ENCODE results near the gene KRT78. TPM values are rescaled to one million over a fixed set of nuclear protein-coding genes. Genes with fewer than 3 reads are reported as not detected.

Gene KRT78
- total RNA-seq, 1 experiment from 2014 or later: not detected

GRCh38 chr12:52798003-52798670, 50.7 kb downstream of the KRT78 start:
- H3K27me3 Mint-ChIP-seq (ENCODE audit: low read depth): no peaks in the 10 kb centered on the region; the same call in 1 of the 2 replicates
- no peaks in the 10 kb centered on the region for H3K36me3 Mint-ChIP-seq
- ATAC-seq (no peak), DNase-seq (ENCODE audit: low spot score) (no peak)
- ChIA-PET CTCF (interaction anchor here (0.8 kb wide), 1 partner anchor 82 kb away, joined by 3 read pairs; no protein-coding TSS in a partner anchor), POLR2A (no interaction called here)
- TF ChIP-seq SMAD3 (CRISPR knock-in tag; IDR thresholded peaks at IDR 0.05; ENCODE audit: borderline replicate concordance) (no peak), JAZF1 (CRISPR knock-in tag; IDR thresholded peaks at IDR 0.05) (no peak)
- H3K27ac Mint-ChIP-seq: no peak overlapping the region
- no peaks in the 10 kb centered on the region for H3K9me3 Mint-ChIP-seq
- H3K4me1 Mint-ChIP-seq: peaks cover 29% of the 10 kb centered on the region
- no peak overlapping the region for H3K4me3 Mint-ChIP-seq

GRCh38 chr12:52797529-52797894, 51.3 kb downstream of the KRT78 start:
- peaks cover 29% of the 10 kb centered on the region for H3K4me1 Mint-ChIP-seq
- POLR2A ChIA-PET: no interaction called here
- ATAC-seq (no peak), DNase-seq (ENCODE audit: low spot score) (no peak)
- H3K27ac Mint-ChIP-seq: no peak overlapping the region
- CTCF ChIA-PET: no interaction called here
- TF ChIP-seq ATF1 (CRISPR knock-in tag; IDR thresholded peaks at IDR 0.05) (no peak), MYBL2 (CRISPR knock-in tag; IDR thresholded peaks at IDR 0.05) (no peak), ZNF425 (CRISPR knock-in tag; conservative IDR thresholded peaks at IDR 0.05) (no peak), JUN (CRISPR knock-in tag; IDR thresholded peaks at IDR 0.05) (no peak), RORB (CRISPR knock-in tag; IDR thresholded peaks at IDR 0.05) (no peak), TP53 (CRISPR knock-in tag; IDR thresholded peaks at IDR 0.05) (no peak), SMAD4 (CRISPR knock-in tag; IDR thresholded peaks at IDR 0.05) (no peak), RELA (CRISPR knock-in tag; IDR thresholded peaks at IDR 0.05; ENCODE audit: borderline replicate concordance) (no peak), FOXJ3 (CRISPR knock-in tag; IDR thresholded peaks at IDR 0.05; ENCODE audit: borderline replicate concordance) (no peak), GABPB1 (CRISPR knock-in tag; IDR thresholded peaks at IDR 0.05) (no peak)
- TF ChIP-seq, protein P1, sequence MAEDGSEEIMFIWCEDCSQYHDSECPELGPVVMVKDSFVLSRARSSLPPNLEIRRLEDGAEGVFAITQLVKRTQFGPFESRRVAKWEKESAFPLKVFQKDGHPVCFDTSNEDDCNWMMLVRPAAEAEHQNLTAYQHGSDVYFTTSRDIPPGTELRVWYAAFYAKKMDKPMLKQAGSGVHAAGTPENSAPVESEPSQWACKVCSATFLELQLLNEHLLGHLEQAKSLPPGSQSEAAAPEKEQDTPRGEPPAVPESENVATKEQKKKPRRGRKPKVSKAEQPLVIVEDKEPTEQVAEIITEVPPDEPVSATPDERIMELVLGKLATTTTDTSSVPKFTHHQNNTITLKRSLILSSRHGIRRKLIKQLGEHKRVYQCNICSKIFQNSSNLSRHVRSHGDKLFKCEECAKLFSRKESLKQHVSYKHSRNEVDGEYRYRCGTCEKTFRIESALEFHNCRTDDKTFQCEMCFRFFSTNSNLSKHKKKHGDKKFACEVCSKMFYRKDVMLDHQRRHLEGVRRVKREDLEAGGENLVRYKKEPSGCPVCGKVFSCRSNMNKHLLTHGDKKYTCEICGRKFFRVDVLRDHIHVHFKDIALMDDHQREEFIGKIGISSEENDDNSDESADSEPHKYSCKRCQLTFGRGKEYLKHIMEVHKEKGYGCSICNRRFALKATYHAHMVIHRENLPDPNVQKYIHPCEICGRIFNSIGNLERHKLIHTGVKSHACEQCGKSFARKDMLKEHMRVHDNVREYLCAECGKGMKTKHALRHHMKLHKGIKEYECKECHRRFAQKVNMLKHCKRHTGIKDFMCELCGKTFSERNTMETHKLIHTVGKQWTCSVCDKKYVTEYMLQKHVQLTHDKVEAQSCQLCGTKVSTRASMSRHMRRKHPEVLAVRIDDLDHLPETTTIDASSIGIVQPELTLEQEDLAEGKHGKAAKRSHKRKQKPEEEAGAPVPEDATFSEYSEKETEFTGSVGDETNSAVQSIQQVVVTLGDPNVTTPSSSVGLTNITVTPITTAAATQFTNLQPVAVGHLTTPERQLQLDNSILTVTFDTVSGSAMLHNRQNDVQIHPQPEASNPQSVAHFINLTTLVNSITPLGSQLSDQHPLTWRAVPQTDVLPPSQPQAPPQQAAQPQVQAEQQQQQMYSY (CRISPR knock-in tag; IDR thresholded peaks at IDR 0.05): no peak
- TF ChIP-seq, protein P2, sequence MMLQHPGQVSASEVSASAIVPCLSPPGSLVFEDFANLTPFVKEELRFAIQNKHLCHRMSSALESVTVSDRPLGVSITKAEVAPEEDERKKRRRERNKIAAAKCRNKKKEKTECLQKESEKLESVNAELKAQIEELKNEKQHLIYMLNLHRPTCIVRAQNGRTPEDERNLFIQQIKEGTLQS (CRISPR knock-in tag; conservative IDR thresholded peaks at IDR 0.05): no peak
- TF ChIP-seq, protein P3, sequence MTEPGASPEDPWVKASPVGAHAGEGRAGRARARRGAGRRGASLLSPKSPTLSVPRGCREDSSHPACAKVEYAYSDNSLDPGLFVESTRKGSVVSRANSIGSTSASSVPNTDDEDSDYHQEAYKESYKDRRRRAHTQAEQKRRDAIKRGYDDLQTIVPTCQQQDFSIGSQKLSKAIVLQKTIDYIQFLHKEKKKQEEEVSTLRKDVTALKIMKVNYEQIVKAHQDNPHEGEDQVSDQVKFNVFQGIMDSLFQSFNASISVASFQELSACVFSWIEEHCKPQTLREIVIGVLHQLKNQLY (CRISPR knock-in tag; IDR thresholded peaks at IDR 0.05): no peak
- TF ChIP-seq, protein P4, sequence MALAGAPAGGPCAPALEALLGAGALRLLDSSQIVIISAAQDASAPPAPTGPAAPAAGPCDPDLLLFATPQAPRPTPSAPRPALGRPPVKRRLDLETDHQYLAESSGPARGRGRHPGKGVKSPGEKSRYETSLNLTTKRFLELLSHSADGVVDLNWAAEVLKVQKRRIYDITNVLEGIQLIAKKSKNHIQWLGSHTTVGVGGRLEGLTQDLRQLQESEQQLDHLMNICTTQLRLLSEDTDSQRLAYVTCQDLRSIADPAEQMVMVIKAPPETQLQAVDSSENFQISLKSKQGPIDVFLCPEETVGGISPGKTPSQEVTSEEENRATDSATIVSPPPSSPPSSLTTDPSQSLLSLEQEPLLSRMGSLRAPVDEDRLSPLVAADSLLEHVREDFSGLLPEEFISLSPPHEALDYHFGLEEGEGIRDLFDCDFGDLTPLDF (CRISPR knock-in tag; IDR thresholded peaks at IDR 0.05): no peak
- no peak overlapping the region for H3K4me3 Mint-ChIP-seq
- H3K9me3 Mint-ChIP-seq: no peaks in the 10 kb centered on the region
- H3K36me3 Mint-ChIP-seq: no peaks in the 10 kb centered on the region
- H3K27me3 Mint-ChIP-seq (ENCODE audit: low read depth): no peaks in the 10 kb centered on the region; the same call in 1 of the 2 replicates

All from WTC11 (cell line).